NT2/D1 (cell line): ENCODE data around the gene BEND6.

ENCODE experiments used
- SUZ12 ChIP-seq: IDR thresholded peaks from 2 replicates; pipeline ENCODE4 v1.6.1; 2011; ENCODE audit not compliant: insufficient read length, insufficient read depth; ENCODE audit errors: extremely low read depth
- YY1 ChIP-seq: IDR thresholded peaks from 2 replicates; pipeline ENCODE4 v1.6.1; 2011; ENCODE audit not compliant: insufficient read length, insufficient read depth

- no peak for TF ChIP-seq SUZ12
- TF ChIP-seq YY1, result no peak
Measured at GRCh38 chr6:57044568-57044967, 89.7 kb downstream of the BEND6 start.
